Large intestine (tissue), 3 donors: ENCODE measurements around the gene GPR89A. TPM values are rescaled to one million over a fixed set of nuclear protein-coding genes. Genes with fewer than 3 reads are reported as not detected.
"Not testable (repeated sequence)": the region's sequence is repeated elsewhere in the genome, so short reads cannot be mapped to it uniquely, and the experiment has no call there.

Source experiments
- DNase-seq, 2 donors: peaks; one replicate each; pipeline versions ENCODE4 v3.0.0 to v3.0.0-alpha.2; 2013
- H3K27ac ChIP-seq: one replicate; pipeline ENCODE4 v1.5.1; 2013; ENCODE audit warnings: low read length
- H3K27me3 ChIP-seq: 2 replicates; pipeline ENCODE4 v1.6.1; 2013; ENCODE audit warnings: low read length; ENCODE audit not compliant: control insufficient read depth, insufficient read depth
- H3K36me3 ChIP-seq: 2 replicates; pipeline ENCODE4 v1.6.1; 2013; ENCODE audit warnings: low read length; ENCODE audit not compliant: control insufficient read depth, insufficient read depth
- H3K4me1 ChIP-seq: one replicate; pipeline ENCODE4 v1.6.1; 2013; ENCODE audit warnings: low read length; ENCODE audit not compliant: control insufficient read depth, insufficient read depth
- H3K4me3 ChIP-seq: one replicate; pipeline ENCODE4 v1.5.1; 2013; ENCODE audit warnings: low read length
- H3K9me3 ChIP-seq: one replicate; pipeline ENCODE4 v1.6.1; 2013; ENCODE audit warnings: mild to moderate bottlenecking, low read depth, low read length, moderate library complexity; ENCODE audit not compliant: control insufficient read depth
- WGBS: methylation state at CpG from one replicate; pipeline ENCODE4 v1.1.5; 2013; ENCODE audit warnings: low lambda C conversion rate; ENCODE audit not compliant: insufficient coverage; 5-methylcytosine and 5-hydroxymethylcytosine counted together
- polyA plus RNA-seq: library from polyadenylated mRNA; unstranded; fragments of 120-200 nt; gene quantifications from one replicate; pipeline ENCODE4 v1.2.1, GENCODE V29; 2013

GPR89A gene
- polyA plus RNA-seq, 1 donor = 46.0 TPM

DNA sequence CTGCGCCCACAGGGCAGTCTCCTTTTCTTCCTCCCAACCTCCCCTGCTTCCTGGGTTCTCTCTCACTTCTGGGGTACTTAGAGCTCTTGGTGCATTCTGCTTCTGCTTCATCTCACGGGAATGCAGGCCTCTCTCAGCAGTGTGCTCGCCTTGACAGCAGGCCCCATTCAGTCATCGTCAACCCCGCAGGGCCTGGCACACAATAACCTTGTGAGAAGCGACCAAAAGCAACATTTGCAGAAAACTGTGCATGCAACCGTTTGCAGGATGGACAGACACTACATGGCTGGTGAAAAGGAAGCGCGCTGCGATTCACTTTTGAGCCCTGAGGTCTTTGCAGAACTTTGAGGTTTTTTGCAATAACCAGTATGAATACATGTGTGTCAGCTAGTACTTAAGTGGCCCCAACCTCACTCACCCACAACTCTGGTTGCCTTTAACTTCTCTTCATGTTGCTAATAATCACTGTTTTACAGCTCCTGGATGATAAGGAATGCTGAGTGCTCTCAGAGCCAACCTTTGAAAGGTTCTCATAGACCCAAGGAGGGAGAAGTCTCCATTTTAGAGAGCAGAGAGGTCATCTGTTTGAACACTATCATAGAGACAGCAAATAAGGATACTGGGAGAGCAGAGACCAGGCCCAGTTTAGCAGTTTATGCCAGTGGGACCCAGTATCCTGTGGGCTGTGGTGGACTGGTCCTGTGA lies 109.0 kb downstream of the GPR89A start:
- H3K9me3 ChIP-seq = no peaks in the 10 kb centered on the region
- H3K36me3 ChIP-seq = no peaks in the 10 kb centered on the region
- H3K4me1 ChIP-seq = peaks cover 30% of the 10 kb centered on the region
- no peak overlapping the region for H3K27ac ChIP-seq
- H3K27me3 ChIP-seq = peaks cover 4% of the 10 kb centered on the region
- H3K4me3 ChIP-seq = no peak overlapping the region
- no CpG with 5 or more reads among the region's 10 CpGs for WGBS
- DNase-seq = peak in 1 of 2 donors; percentile 68

GRCh38 chr1:145717833-145718232 lies 110.0 kb downstream of the GPR89A start:
- Histone ChIP-seq H3K27ac (no peak overlapping the region), H3K27me3 (peaks cover 4% of the 10 kb centered on the region), H3K4me3 (no peak overlapping the region), H3K4me1 (peaks cover 28% of the 10 kb centered on the region), H3K36me3 (no peaks in the 10 kb centered on the region), H3K9me3 (no peaks in the 10 kb centered on the region)
- WGBS = no CpG with 5 or more reads among the region's 1 CpG
- no peak for DNase-seq

GRCh38 chr1:145718465-145718864 lies 110.7 kb downstream of the GPR89A start:
- H3K9me3 ChIP-seq, H3K27ac ChIP-seq, H3K36me3 ChIP-seq, H3K27me3 ChIP-seq, DNase-seq, H3K4me3 ChIP-seq: not testable (repeated sequence)
- peaks cover 25% of the 10 kb centered on the region for H3K4me1 ChIP-seq
- WGBS = no CpG with 5 or more reads among the region's 5 CpGs

DNA sequence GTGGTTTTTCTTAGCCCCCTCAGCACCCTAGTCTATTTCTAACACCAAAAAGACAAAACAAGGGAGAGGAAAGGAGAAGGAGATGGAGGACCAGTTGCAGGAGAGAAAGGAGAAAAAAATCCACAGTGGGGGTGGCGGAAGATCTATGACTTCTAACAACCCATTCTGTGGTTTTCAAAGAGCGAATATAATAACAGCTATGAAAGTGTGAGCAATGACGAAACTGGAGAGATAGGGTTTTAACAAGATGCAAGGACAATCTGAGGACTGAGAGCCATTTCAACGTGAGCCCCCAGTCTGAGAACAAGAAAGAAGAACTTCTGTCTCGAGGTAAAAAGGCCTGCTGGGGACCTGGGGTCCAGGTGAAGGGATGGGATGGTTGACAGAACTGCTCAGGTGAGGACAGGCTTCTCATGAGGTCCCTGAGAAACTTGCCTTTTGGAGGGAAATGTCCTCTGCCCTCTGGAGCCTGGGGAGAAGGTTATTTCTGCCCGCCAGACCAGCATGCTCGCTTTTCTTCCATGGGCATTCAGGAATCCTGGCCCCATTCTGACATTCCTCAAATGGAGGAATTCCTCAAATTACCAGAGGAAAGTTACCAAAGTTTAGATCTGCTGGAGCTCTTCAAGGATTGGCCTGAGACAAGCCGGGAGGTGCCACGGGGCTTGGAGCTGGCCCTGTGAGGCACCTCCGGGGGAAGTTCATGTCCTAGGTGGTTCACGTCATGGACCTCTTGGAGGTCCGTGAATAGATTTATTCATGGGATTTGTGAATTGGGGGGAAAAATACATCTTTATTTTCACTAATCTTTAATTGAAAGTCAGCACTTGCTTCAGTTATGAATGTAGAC lies 111.7 kb downstream of the GPR89A start, which contains the start of gene CD160:
CD160 (plus strand) TSS at position 270 of the 850 bp plus-strand sequence. CDS start 8,829 bp downstream, outside the sequence.
- peaks cover 4% of the 10 kb centered on the region for H3K27me3 ChIP-seq
- WGBS = 100% methylated on average over 1 of the region's 12 CpGs
- H3K27ac ChIP-seq = no peak within 1 kb of the TSS
- no peak within 1 kb of the TSS for H3K4me3 ChIP-seq
- H3K36me3 ChIP-seq = no peaks in the 10 kb centered on the region
- no peak for DNase-seq
- H3K9me3 ChIP-seq = no peaks in the 10 kb centered on the region
- peaks cover 20% of the 10 kb centered on the region for H3K4me1 ChIP-seq

Other genes starting within 250 kb of the GPR89A start
- gene NBPF20, start 182.4 kb upstream of the GPR89A start, polyA plus RNA-seq = 4.4 TPM
- 62.3 TPM for gene PDZK1, start 99.4 kb downstream of the GPR89A start, polyA plus RNA-seq
- 2.6 TPM for gene CD160, start 111.5 kb downstream of the GPR89A start, polyA plus RNA-seq
- gene RNF115, start 216.1 kb downstream of the GPR89A start, polyA plus RNA-seq = 14.7 TPM
- gene POLR3C, start 216.2 kb downstream of the GPR89A start, polyA plus RNA-seq = 26.1 TPM
- 5.1 TPM for gene NUDT17, start 237.6 kb downstream of the GPR89A start, polyA plus RNA-seq